Activated CD8-positive, alpha-beta memory T cell treated with anti-CD3 and anti-CD28 coated beads for 4 hours (primary cell): ENCODE data around the gene EVPLL.
"Not testable (repeated sequence)": the region's sequence is repeated elsewhere in the genome, so short reads cannot be mapped to it uniquely, and the experiment has no call there.

Source experiments
- DNase-seq, 2 donors: peaks; one replicate each; pipeline ENCODE4 v3.0.0-alpha.2; 2020; ENCODE audit warnings: low read depth in 2 of 2

Gene EVPLL

DNA sequence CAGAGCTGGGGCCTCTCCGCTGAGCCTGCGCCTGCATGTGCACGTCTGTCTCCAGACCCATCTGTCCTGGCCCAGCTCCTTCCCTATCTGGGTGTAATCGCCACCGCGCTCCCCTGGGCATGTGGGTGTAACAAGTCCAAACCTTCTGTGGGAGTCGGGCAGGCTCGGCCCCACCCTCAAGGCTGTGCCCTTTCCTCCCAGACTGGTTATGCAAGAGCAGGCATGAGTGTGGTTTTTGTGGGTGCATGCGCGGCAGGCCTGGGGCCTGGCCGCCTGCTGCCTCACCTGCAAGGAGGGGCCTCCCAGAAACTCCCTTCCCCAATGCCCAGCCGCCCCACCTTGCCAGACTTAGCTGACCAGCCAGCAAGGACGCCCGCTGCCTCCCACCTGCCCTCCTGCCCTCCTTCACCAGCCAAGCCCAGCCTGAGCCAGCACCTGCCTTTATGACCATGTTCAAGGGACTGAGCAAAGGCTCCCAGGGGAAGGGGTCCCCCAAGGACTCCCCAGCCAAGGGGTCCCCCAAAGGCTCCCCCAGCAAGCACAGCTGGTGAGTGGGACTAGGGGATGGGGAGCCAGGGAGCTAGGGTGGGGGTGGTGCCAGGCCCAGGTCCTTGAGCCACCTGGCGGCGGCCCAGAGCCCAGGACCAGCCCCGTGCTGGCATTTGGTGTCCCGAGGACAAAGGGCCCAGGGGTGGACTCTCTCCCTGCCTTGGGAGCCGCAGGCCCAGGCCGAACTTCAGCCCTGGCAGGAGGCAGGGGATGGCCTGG, at the start of gene EVPLL:
TSS of gene EVPLL (plus strand) at position 342 of the 768 bp plus-strand sequence. CDS start 3,160 bp downstream, outside the sequence.
- no peak for DNase-seq

DNA sequence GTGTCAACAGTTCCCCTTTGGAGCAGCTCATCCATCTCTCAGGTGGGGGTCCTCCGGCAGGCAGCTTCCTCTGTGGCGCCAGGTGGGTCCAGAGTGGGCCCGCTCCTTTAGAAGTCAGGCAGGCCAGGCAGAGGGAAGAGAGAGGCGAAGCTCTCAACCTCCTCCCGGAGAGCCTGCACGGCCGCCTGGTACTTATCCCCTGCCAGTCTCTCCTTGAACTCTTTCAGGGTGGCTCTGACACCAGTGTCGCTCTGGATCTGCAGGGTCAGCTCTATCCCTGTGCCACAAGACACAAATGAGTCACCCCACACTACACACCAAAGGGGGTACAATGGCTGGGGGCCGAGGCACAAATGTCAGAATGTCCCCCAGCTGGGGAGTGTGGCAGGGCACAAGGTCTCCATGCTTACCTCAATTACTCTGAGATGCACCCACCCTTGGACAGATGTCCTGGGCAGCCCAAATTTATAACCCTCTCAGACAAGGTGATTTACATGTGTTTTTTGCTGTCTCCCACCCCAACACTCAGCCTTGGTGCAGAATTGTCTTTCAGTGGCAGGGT, 48.9 kb upstream of the EVPLL start:
- no peak for DNase-seq

DNA sequence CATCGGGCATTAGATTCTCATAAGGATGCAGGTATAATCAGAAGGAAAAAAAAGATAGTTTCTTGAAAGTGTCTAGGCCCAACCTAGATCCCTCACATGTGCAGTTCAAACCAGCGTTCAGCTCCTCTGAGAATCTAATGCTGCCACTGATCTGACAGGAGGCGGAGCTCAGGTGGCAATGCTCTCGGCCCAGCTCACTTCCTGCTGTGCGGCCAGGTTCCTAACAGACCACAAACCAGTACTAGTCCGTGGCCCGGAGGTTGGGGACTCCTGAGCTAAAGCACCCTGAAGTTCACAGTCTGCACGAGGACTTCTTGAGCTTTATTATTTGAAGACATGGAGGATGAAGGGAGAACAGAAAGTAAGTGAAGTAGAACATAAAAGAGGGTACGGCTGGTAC, 45.7 kb upstream of the EVPLL start:
- no peak for DNase-seq

DNA sequence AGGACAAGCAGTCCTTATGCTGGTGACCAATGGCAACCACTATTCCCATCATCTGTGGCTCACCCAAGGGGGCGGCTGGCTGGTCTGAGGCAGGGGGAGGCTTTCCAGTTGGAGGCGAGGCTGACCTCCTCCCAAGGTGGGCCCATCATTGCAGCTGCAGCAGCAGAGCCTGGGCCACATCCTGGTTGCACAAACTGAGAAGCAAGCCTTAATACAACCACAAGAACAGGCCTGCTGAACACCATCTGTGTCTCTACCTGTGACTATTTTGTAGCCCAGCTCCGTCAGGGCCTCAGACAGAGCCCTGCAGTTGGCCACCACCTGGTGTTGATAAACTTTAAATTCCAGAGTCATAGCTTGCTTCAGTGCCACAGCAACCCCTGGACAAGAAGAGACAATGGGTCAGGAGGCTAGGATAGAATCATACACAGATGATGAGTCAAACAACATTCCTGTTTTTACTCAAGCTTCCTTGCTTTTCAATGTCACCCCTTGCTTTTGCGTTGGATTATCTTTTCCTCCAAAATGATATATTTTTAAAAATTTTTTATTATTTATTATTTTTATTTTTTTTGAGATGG, 44.6 kb upstream of the EVPLL start:
- DNase-seq: no peak

DNA sequence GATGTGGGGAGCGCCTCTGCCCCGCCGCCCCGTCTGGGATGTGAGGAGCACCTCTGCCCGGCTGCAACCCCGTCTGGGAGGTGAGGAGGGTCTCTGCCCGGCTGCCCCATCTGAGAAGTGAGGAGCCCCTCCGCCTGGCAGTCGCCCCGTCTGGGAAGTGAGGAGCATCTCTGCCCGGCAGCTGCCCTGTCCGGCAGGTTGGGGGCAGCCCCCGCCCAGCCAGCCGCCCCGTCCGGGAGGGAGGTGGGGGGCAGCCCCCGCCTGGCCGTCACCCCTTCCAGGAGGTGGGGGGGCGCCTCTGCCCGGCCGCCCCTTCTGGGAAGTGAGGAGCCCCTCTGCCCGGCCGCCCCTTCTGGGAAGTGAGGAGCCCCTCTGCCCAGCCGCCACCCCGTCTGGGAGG, 39.4 kb upstream of the EVPLL start:
- not testable (repeated sequence) for DNase-seq

DNA sequence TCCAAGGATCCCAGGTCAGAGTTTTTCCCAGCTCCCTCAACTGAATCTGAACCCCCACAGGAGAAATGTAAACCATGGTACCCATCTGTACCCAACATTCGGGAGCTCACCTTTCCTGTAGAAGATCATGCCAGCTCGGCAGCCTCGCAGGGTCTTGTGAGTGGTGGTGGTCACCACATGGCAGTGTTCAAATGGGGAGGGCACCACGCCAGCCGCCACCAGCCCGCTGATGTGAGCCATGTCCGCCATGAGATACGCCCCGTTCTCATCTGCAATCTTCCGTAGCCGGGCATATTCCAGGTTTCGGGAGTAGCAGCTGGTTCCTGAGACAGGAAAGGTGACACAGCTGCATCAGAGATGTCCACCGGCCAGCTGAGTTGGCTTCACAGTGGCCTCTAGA, 37.6 kb upstream of the EVPLL start:
- DNase-seq: no peak

DNA sequence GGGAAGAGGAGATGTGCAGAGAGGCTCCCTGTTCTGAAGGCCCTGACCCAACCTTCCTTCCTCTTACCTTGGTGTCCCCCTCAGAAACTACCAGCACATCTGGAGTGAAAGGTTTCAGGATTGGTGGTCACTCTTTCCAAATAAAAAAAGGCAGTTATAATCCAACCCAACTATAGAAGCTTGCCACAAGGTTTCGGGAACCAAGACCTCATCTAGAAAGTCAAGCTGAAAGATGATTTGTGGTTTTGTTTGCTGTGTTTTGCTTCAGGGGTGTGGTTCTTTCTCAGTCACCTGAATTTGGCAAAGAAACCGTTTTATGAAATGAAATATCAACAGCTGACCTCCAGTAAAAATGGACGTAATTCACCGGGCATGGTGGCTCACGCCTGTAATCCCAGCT, 33.6 kb upstream of the EVPLL start:
- no peak for DNase-seq

DNA sequence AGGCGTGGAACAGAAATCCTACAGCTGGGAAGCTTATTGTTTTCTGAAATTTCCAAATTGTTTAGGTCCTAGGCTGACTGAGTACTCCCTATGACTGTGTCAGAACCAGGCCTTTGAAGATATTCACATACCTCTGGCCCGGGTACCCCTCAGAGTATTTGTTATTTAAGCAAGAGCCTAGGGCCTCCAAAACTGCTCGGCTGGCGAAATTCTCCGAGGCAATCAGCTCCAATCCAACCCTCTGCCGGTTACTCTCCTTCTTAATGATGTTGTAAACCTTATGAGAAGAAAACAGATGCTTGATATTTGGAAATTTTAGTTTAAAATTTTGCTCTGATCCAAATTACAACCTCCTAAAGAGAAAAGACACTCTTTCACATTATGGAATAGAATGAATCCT, 24.0 kb upstream of the EVPLL start:
- DNase-seq: no peak

DNA sequence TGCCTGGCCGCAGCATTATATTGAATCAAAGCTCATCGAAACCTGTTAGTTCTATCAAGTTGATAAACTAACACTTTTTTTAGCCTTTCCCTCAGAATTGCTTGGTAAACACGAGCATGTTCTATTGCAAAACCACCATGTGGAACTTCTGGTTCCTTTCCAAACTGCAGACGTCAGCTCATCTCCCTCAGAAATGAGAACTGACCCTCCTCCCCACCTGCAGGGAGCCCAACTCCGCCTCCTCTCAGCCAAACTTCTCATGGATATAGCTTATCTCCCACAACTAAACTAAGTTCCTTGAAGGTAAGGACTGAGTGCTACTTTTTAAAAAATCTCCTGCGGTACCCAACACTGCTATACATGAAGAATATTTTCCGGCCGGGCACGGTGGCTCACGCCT, 21.0 kb upstream of the EVPLL start:
- no peak for DNase-seq

DNA sequence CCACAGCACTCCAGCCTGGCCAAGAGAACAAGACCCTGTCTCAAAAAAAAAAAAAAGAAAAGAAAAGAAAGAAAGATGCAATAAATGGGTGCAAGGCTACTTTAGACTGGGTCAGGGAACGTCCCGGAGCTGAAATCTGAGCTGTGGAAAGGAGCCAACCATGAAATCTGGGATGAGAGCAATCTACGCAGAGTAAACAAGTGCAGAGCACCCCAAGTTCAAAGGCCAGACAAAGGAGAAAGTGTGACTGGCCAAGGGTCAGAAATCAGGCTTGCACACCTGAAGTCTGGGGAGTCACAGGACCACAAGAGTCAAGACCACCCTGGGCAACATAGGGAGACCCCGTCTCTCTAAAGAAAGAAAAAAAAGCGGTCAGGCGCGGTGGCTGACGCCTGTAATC, 17.1 kb upstream of the EVPLL start:
- no peak for DNase-seq

DNA sequence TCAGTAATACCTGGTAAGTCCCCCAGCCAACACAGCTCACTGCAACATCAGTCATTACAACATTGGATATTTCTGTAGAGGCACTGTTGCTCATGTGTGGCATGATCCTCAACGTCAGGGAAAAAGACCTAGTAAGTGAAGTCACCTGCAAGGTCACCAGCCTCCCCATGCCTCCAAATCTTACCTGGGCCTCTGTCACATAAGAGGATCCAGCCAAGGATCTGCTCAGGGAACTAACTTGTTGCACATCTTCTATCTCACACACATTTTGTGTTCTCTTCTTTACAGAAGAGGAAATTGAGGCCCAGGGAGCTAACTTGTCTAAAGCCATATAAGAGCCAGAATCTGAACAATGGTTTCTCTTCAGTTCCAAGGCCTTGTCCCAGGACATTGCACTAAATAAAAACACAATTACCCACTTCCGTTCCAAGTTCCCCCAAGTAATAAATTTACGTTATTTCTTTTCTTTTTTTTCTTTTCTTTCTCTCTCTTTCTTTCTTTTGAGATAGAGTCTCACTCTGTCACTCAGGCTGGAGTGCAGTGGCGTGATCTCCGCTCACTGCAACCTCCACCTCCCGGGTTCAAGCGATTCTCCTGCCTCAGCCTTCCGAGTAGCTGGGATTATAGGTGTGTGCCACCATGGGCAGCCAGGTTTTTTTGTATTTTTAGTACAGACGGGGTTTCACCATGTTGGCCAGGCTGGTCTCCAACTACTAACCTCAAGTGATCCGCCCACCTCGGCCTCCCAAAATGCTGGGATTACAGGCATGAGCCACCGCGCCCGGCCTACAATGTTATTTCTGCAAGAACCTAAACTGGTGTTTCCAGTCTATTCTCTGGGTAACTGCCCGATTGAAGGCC, 15.5 kb upstream of the EVPLL start:
- no peak for DNase-seq

DNA sequence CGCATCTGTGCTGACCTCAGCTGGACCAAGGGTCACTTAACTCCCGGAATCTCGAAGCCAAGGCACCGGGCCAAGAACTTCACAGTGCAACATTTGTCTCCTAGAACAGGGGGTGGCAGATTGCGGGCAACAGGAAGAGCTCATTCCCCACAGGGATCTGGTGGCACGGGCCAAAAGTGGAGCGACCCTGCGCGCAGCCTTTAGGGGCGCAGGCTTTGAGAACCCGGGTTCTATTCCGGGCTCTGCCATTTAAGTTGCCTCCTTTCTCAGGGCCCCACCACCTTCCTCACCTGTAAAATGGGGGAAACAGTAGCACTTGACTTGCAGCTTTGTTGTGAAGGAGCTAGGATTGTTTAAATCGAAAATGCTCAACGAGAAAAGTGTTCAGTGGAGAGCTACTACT, 14.9 kb upstream of the EVPLL start:
- DNase-seq: no peak

DNA sequence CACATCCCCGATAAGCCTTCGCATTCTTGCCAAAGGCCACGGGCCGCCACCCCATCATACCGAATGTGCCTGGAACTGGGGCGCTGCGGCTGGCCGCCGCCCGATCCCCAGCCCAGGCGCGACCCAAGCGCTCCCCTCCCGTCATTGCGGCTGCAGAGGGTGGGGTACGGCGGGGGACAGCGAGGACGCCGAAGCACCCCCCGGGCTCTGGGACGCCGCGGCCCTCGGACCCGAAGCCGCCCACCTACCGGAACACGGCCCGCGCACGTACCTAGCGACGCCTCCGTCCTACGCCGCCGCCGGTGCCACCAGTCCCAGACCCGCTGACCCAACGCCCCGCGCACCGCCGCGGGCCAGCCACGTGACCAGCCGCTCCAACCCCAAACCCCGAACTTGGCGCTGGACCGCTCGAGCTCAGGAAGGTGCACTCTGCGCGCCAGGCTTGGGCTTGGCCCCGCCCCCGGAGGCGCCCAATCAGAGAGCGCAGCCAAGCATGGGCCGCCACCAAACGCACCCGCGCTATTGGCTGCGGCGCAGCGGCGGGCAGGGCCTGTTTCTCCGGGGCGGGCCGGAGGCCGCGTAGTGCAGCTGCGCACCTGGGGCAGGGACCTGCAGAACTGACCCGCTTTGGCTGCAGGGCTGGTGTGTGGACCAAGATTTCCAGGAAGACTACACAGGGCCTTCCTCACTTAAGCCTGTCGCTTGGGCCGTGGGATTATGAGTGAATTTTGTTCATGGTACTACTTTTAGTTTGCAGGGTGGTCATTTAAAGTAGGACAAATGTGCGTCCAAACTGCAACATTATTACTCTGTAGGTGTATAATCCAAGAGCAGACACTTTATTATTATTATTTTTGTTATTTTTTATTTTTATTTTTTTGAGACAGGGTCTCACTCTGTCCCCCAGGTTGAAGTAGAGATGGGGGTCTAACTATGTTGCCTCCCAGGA, 14.2 kb upstream of the EVPLL start, which contains the start of gene SHMT1:
TSS of gene SHMT1 (minus strand) at position 450 of the 949 bp plus-strand sequence. CDS start 7,569 bp downstream, outside the sequence.
- peak; percentile 73 to 78 for DNase-seq

DNA sequence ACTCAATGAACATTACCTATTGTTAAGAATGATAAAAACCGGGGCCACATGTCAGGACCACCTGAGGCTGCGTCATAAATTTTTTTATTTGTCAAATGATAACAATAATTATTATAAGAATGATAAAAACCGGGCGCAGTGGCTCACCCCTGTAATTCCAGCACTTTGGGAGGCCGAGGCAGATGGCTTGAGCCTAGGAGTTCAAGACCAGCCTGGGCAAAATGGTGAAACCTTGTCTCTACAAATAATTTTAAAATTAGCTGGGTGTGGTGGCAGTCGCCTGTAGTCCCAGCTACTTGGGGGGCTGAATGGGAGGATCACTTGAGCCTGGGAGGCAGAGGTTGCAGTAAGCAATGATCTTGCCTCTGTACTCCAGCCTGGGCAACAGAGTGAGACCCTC, 13.4 kb upstream of the EVPLL start:
- DNase-seq: no peak

DNA sequence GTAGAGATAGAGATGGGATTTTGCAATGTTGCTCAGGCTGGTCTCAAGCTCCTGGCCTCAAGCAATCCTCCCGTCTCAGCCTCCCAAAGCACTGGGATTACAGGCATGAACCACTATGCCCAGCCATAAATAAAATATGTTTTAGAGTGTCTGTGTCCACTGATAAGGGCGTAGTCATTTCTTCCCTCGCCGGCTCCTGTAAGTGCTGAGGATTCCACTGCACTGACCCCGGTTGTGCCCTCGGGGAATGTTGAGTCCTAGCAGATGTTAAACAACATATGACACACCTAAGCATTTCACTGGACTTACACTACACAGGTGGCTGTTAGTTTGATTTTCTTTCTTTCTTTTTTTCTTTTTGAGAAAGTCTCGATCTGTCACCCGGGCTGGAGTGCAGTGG, 8.6 kb upstream of the EVPLL start:
- no peak for DNase-seq

DNA sequence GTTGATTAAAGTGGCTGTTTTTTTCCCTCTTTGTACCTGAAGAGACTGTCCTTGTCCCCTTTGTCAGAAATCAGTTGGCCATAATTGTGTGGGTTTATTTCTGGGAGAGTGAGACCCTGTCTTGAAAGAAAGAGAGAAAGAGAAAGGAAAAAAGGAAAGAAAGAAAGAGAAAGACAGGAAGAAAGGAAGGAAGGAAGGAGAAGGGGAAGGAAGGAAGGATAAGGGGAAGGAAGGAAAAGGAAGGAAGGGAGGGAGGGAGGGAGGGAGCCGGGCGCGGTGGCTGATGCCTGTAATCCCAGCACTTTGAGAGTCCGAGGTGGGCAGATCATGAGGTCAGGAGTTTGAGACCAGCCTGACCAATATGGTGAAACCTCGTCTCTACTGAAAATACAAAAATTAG, 6.8 kb upstream of the EVPLL start:
- no peak for DNase-seq

DNA sequence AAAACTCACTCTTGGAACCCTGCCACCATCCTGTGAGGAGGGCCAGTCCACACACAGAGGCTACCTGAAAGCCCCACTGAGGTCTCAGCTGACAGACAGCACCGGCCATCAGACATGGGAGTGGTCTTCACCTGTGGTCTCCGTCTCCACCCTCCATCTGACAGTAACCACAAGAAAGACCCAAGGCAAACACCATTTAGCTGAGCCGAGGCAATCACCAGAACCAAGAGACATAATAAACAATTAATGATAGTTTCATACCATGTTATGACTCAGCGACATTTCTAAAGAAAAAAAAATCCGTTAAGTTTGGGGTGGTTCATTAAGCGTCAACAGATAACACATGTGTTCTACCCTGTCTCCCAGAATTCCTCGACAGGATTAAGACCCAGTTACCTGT, 6.1 kb upstream of the EVPLL start:
- DNase-seq: no peak

DNA sequence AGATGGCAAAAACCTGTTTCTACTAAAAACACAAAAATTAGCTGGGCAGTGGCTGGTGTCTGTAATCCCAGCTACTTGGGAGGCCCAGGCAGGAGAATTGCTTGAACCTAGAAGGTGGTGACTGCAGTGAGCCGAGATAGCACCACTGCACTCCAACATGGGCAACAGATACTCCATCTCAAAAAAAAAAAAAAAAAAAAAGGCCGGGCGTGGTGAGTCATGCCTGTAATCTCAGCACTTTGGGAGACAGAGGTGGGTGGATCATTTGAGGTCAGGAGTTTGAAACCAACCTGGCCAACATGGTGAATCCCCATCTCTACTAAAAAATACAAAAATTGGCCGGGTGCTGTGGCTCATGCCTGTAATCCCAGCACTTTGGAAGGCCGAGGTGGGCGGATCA, 4.4 kb upstream of the EVPLL start:
- DNase-seq: not testable (repeated sequence)

DNA sequence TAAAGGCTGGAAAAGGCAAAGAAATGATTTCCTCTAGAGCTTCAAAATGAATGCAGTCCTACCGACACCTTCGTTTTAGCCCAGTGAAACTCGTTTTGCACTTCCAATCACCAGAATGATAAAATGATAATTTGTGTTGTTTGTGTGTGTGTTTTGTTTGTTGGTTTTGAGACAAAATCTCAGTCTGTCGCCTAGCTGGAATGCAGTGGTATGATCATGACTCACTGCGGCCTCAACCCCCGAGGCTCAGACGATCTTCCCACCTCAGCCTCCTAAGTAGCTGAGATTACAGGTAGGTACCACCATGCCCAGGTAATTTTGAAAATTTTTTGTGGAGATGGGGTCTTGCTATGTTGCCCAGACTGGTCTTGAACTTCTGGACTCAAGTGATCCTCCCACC, 3.4 kb upstream of the EVPLL start:
- DNase-seq: no peak

DNA sequence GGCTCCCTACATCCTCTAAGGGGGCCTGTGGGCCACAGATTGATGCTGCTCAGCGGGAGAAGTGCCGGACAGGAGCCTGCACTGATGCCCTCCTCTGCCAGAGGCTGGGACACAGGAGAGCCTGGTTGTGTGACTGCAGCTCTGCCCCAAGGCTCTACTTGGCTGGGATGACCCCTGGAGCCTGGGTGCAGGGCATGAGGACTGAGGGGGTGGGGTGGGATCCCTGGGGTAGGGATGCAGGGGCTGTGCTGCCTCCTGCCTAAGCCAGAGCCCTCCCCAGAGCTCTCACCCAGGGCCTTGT, 577 bp downstream of the EVPLL start:
- no peak for DNase-seq

DNA sequence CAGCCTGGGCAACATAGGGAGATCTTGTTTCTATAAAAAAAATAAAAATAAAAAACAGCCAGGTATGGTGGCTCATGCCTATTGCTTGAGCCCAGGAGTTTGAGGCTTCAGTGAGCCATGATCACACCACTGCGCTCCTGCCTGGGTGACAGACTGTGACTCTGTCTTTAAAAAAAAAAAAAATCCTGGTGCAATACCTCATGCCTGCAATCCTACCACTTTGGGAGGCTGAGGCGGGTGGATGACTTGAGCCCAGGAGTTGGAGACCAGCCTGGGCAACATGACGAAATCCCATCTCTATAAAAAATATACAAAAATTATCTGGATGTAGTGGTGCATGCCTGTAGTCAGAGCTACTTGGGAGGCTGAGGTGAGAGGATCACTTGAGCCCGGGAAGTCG, 1.0 kb downstream of the EVPLL start:
- not testable (repeated sequence) for DNase-seq
